ENCODE data around the gene TNP2. TPM values are rescaled to one million over a fixed set of nuclear protein-coding genes. Genes with fewer than 3 reads are reported as not detected.
"Not testable (repeated sequence)": the region's sequence is repeated elsewhere in the genome, so short reads cannot be mapped to it uniquely, and the experiment has no call there.

The TNP2 gene
- total and polyA plus RNA-seq, 9 of the 15 experiments (the other 6 are each of a cell fraction or from before 2014, with no cell fraction given): not detected

DNA sequence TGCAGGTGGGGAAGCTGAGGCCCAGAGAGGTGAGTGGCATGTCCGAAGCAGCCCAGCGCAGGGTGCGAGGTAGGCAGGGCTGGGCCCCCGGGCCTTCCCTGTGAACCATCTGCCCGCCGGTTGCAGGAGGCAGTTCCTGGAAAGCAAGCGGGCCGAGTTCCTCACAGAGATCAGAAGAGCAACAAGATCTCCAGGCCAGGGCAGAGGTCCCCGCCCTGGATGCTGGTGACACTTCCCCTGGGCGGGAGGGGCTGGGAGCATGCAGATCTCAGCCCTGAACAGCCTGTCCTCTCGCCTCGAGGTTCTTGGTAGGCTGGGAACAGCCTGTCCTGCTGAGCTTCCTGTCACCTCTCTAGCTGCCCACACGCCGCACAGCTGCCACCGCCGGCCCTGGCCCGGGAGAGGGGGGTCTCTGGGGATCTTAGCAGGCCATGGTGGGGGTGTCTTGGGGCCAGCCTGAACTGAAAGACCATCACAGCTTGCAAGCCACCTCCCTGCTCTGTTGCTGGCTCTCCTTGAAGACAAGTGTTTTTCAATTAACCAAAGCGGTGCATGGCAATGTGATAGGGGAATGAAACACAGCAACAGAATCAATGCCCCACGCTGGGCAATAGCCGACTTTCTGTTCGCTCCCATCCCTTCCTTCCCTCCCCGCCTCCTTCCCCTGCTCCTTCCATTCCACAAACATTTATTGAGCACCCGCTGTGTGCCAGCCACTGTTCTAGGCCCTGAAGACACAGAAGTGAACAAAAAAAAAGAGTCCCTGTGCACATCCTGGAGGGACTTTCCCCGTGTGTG, 44.8 kb downstream of the TNP2 start (continued):
- TF ChIP-seq MYBL2 (IDR thresholded peaks at IDR 0.05; ENCODE audit: low read depth) (no peak), MYBL2 (CRISPR knock-in tag; IDR thresholded peaks at IDR 0.05; ENCODE audit: borderline replicate concordance) (no peak), CTBP1 (IDR thresholded peaks at IDR 0.05; ENCODE audit: borderline replicate concordance) (peak; percentile 81), SPI1 (IDR thresholded peaks at IDR 0.05; ENCODE audit: borderline replicate concordance, low read depth, low read length) (peak; percentile 80), ATF1 (CRISPR knock-in tag; IDR thresholded peaks at IDR 0.05) (no peak), ATF1 (tag; IDR thresholded peaks at IDR 0.05) (peak; percentile 58), ATF7 (IDR thresholded peaks at IDR 0.05) (0 out of 2 replicates have a peak, but pooled peaks have one; percentile 50), HDAC1 (IDR thresholded peaks at IDR 0.05) (peak in 1 of 2 experiments; percentile 19; a peak in 1 of 4 replicates)

DNA sequence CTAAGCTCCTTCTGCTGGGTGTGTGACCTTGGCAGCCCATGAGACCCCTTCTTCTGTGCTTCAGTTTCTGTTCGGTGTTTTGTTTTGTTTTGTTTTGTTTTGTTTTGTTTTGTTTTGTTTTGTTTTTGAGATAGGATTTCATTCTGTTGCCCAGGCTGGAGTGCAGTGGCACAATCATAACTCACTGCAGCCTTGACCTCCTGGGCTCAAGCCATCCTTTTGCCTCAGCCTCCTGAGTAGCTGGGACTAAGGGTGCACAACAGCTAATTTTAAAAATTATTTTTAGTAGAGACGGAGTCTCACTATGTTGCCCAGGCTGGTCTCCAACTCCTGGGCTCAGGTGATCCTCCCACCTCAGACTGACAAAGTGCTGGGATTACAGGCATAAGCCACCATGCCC, 48.6 kb downstream of the TNP2 start:
- H3K9me1 ChIP-seq (ENCODE audit: control insufficient read depth, insufficient read depth, low read length); H3K27me3 ChIP-seq (ENCODE audit: control insufficient read depth in 2 of 2, insufficient read depth in 2 of 2, low read length in 2 of 2); in situ Hi-C loops (cut with MboI); intact Hi-C loops (cut with micrococcal nuclease); H3K79me2 ChIP-seq (ENCODE audit: control insufficient read depth, insufficient read depth, low read length); CTCF ChIA-PET (ENCODE audit: low intra/inter-chr PET ratio); ATAC-seq; DNase-seq (ENCODE audit: extremely low read depth in 1 of 4, low spot score in 3 of 4); H3K4me2 ChIP-seq (ENCODE audit: insufficient read depth, low read length); H3K9ac ChIP-seq (ENCODE audit: insufficient read depth in 1 of 2, low read depth in 2 of 2, low read length in 2 of 2); H3K27ac ChIP-seq (ENCODE audit: extremely low read depth, low read depth, low read length); H3K4me3 ChIP-seq; BruUV-seq (replicated peaks); H2AFZ ChIP-seq (ENCODE audit: low read depth, low read length); H4K20me1 ChIP-seq (replicated peaks; ENCODE audit: control insufficient read depth, insufficient read depth, low read length); H3K36me3 ChIP-seq (ENCODE audit: control insufficient read depth, insufficient read depth, low read length); FAIRE-seq: not testable (repeated sequence)
- WGBS (ENCODE audit: insufficient coverage, low coverage, missing lambda C conversion rate): 63% methylated on average over 2 of the region's 2 CpGs
- POLR2A ChIA-PET: interaction anchor here (1.2 kb wide), 1 partner anchor 19 kb away, joined by 5 read pairs; no protein-coding TSS in a partner anchor
- Histone ChIP-seq H3K9me3 (replicated peaks; ENCODE audit: control insufficient read depth, insufficient read depth, low read depth, low read length) (peaks cover 22% of the 10 kb centered on the region), H3K4me1 (replicated peaks in 1 of 2; ENCODE audit: control insufficient read depth in 2 of 2, insufficient read depth in 2 of 2, low read length in 2 of 2) (peaks cover 6 to 17% of the 10 kb centered on the region in 2 experiments)

Data from K562 (cell line).